GM06990 (cell line): ENCODE measurements around the gene TCFL5.

Experiments used
- DNase-seq: peaks from one replicate; pipeline ENCODE4 v3.0.0-alpha.2; 2011; ENCODE audit not compliant: insufficient read length; ENCODE audit errors: extremely low read depth
- H3K27me3 ChIP-seq: replicated peaks from 2 replicates; pipeline ENCODE4 v1.6.0; 2011; ENCODE audit warnings: low read length; ENCODE audit not compliant: control insufficient read depth, insufficient read depth
- H3K36me3 ChIP-seq: 2 replicates; pipeline ENCODE4 v1.5.1; 2011; ENCODE audit warnings: low read length; ENCODE audit not compliant: control insufficient read depth, insufficient read depth
- H3K4me3 ChIP-seq: replicated peaks from 2 replicates; pipeline ENCODE4 v1.5.1; 2011; ENCODE audit warnings: low read depth, mild to moderate bottlenecking, control low read depth, low read length
- TF ChIP-seq, protein P1 (sequence below): IDR thresholded peaks from 2 replicates; pipeline ENCODE4 v1.5.1; 2011; ENCODE audit warnings: low read length, control low read depth, mild to moderate bottlenecking, inconsistent platforms; ENCODE audit not compliant: insufficient read depth, poor library complexity, severe bottlenecking

TCFL5 gene

GRCh38 chr20:62906647-62907375 is 45.2 kb upstream of the TCFL5 start:
- DNase-seq = no peak
- peaks cover 61% of the 10 kb centered on the region for H3K36me3 ChIP-seq
- H3K27me3 ChIP-seq = no peaks in the 10 kb centered on the region
- H3K4me3 ChIP-seq = no peak overlapping the region
- TF ChIP-seq, protein P1, sequence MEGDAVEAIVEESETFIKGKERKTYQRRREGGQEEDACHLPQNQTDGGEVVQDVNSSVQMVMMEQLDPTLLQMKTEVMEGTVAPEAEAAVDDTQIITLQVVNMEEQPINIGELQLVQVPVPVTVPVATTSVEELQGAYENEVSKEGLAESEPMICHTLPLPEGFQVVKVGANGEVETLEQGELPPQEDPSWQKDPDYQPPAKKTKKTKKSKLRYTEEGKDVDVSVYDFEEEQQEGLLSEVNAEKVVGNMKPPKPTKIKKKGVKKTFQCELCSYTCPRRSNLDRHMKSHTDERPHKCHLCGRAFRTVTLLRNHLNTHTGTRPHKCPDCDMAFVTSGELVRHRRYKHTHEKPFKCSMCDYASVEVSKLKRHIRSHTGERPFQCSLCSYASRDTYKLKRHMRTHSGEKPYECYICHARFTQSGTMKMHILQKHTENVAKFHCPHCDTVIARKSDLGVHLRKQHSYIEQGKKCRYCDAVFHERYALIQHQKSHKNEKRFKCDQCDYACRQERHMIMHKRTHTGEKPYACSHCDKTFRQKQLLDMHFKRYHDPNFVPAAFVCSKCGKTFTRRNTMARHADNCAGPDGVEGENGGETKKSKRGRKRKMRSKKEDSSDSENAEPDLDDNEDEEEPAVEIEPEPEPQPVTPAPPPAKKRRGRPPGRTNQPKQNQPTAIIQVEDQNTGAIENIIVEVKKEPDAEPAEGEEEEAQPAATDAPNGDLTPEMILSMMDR = no peak

DNA sequence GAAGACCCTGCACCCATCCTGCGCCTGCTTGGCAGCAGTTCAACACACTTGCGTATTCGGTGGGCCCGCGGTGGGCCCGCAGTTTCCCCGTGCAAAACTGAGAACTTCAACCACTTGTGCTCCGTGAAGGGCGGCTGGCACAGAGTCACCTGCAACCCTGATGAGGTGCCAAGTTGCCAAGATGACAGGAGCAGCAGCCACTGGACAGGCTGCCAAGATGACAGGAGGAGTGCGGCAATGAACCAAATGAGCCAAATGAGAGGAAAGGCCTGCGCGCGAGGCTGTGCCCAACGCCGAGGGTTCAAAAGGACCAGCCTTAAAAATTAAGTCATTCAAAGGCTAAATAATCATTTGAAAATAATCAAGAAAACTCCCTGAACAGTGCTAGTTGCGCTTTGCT is 44.6 kb upstream of the TCFL5 start:
- Histone ChIP-seq H3K27me3 (no peaks in the 10 kb centered on the region), H3K36me3 (peaks cover 58% of the 10 kb centered on the region)
- TF ChIP-seq, protein P1 = no peak

GRCh38 chr20:62905536-62906117 is 44.0 kb upstream of the TCFL5 start:
- H3K36me3 ChIP-seq = peaks cover 54% of the 10 kb centered on the region
- TF ChIP-seq, protein P1 = no peak
- no peak overlapping the region for H3K4me3 ChIP-seq
- no peak for DNase-seq
- H3K27me3 ChIP-seq = no peaks in the 10 kb centered on the region

More for the DNA sequence above, 44.6 kb upstream of the TCFL5 start:
- no peak overlapping the region for H3K4me3 ChIP-seq
- DNase-seq = no peak

DNA sequence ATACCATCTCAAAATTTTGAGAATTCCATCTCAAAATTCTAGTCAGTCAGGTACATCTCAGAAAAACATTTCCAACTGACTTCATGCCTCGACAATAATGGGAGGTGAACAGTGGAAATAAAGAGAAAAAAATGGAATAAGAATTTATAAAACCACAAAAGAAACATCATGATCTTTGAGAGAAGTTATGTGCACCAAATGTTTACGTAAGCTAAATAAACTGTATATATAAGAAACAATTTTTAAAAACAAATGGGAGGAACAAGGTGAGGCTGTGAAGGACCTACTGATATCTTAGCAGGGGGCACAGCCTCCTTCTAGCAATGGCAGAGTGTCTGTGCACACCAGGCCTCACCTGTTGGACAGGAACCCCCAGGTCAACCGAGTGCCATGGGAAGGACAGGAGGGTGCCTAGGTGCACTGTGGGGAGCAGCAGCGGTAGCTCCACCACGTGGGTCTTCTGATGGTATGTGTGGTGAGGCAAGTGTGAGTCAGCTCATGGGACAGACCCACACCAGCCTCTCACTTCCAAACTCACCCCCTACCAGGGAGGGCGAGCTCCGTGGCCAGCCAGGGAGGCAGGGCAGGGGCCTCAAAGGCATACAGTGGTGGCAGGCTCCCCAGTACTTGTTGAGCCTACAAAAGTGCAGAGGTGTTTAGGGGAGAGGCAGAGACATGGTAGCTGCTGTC is 41.4 kb upstream of the TCFL5 start:
- Histone ChIP-seq H3K4me3 (no peak overlapping the region), H3K36me3 (peaks cover 37% of the 10 kb centered on the region), H3K27me3 (no peaks in the 10 kb centered on the region)
- TF ChIP-seq, protein P1 = no peak
- DNase-seq = no peak

GRCh38 chr20:62901891-62902290 is 40.3 kb upstream of the TCFL5 start:
- DNase-seq = no peak
- H3K27me3 ChIP-seq = no peaks in the 10 kb centered on the region

More at GRCh38 chr20:62901891-62902290, 40.3 kb upstream of the TCFL5 start:
- H3K4me3 ChIP-seq = no peak overlapping the region
- peaks cover 33% of the 10 kb centered on the region for H3K36me3 ChIP-seq
- TF ChIP-seq, protein P1 = no peak
